Activated B cell treated with CpG ODN at 0.5 μM for 24 hours (primary cell): Measurements from ENCODE around the gene PML. TPM values are rescaled to one million over a fixed set of nuclear protein-coding genes. Genes with fewer than 3 reads are reported as not detected.
"Not testable (repeated sequence)": the region's sequence is repeated elsewhere in the genome, so short reads cannot be mapped to it uniquely, and the experiment has no call there.

Experiments
- ATAC-seq: fragments of 200-7000 bp; cut with Tn5 transposase; one replicate; pipeline ENCODE4 v1.10.0; 2021; ENCODE audit warnings: low read depth, mild to moderate bottlenecking, moderate library complexity
- CTCF ChIA-PET: fragments of 350-600 bp; sonication (Branson Sonifier 250); formaldehyde crosslinking; loops from one replicate; lab custom pipeline; 2021; ENCODE audit warnings: antibody characterized with exemption; lab: Charles Lee
- POLR2A ChIA-PET: fragments of 350-600 bp; sonication (Branson Sonifier 250); formaldehyde crosslinking; loops from one replicate; lab custom pipeline; 2021; ENCODE audit warnings: antibody characterized with exemption; lab: Charles Lee
- DNase-seq: peaks from one replicate; pipeline ENCODE4 v3.0.0; 2022
- H3K27ac Mint-ChIP-seq: one replicate; pipeline ENCODE4 v1.8.0; 2020; ENCODE audit warnings: mixed read lengths
- H3K27me3 Mint-ChIP-seq: one replicate; pipeline ENCODE4 v1.8.0; 2021; ENCODE audit warnings: mixed read lengths
- H3K36me3 Mint-ChIP-seq: one replicate; pipeline ENCODE4 v1.8.0; 2021; ENCODE audit warnings: low read depth, mixed read lengths
- H3K4me1 Mint-ChIP-seq: one replicate; pipeline ENCODE4 v1.8.0; 2021; ENCODE audit warnings: mixed read lengths
- H3K4me3 Mint-ChIP-seq: one replicate; pipeline ENCODE4 v1.8.0; 2020; ENCODE audit warnings: mild to moderate bottlenecking, mixed read lengths
- H3K9me3 Mint-ChIP-seq: one replicate; pipeline ENCODE4 v1.8.0; 2020; ENCODE audit warnings: mixed read lengths
- CTCF ChIP-seq: fragments of 200-600 bp; IDR thresholded peaks from one replicate; pipeline ENCODE4 v1.8.0; 2022; ENCODE audit warnings: antibody characterized with exemption, mild to moderate bottlenecking
- intact Hi-C: fragments of 100-400 bp; cut with micrococcal nuclease; formaldehyde crosslinking; loops from one replicate; pipeline ENCODE4 v1.15.1; 2024
- total RNA-seq: library from RNA; stranded (reverse); gene quantifications from 2 replicates; pipeline ENCODE4 v1.2.3, GENCODE V29; 2022

PML gene
- total RNA-seq, 1 donor from 2014 or later: 62.4 TPM

GRCh38 chr15:73957785-73958184 is 36.7 kb upstream of the PML start:
- Mint-ChIP-seq H3K9me3 (no peaks in the 10 kb centered on the region), H3K4me3 (no peak overlapping the region), H3K36me3 (no peaks in the 10 kb centered on the region), H3K4me1 (peaks cover 11% of the 10 kb centered on the region), H3K27ac (no peak overlapping the region), H3K27me3 (peaks cover 2% of the 10 kb centered on the region)
- TF ChIP-seq CTCF: no peak
- no peak for ATAC-seq
- POLR2A ChIA-PET: no interaction called here
- intact Hi-C loops: no loop called here
- no peak for DNase-seq
- CTCF ChIA-PET: interaction anchor here (0.6 kb wide), 1 partner anchor 8 kb away, joined by 3 read pairs; no protein-coding TSS in a partner anchor

GRCh38 chr15:73959012-73959581 is 35.4 kb upstream of the PML start:
- H3K27ac Mint-ChIP-seq: no peak overlapping the region
- intact Hi-C loops: no loop called here
- no peaks in the 10 kb centered on the region for H3K9me3 Mint-ChIP-seq
- DNase-seq: no peak
- POLR2A ChIA-PET: no interaction called here
- peak; percentile 45 for ATAC-seq
- no peak overlapping the region for H3K4me3 Mint-ChIP-seq
- CTCF ChIA-PET: interaction anchor here (1.0 kb wide), 2 partner anchors 8 to 14 kb away, joined by 3 read pairs; no protein-coding TSS in a partner anchor
- no peaks in the 10 kb centered on the region for H3K36me3 Mint-ChIP-seq
- no peak for TF ChIP-seq CTCF
- H3K4me1 Mint-ChIP-seq: peaks cover 11% of the 10 kb centered on the region
- H3K27me3 Mint-ChIP-seq: peaks cover 7% of the 10 kb centered on the region

GRCh38 chr15:73959801-73960200 is 34.7 kb upstream of the PML start:
- Mint-ChIP-seq H3K27ac (no peak overlapping the region), H3K4me1 (peaks cover 13% of the 10 kb centered on the region), H3K4me3 (no peak overlapping the region), H3K27me3 (peaks cover 7% of the 10 kb centered on the region), H3K9me3 (no peaks in the 10 kb centered on the region), H3K36me3 (no peaks in the 10 kb centered on the region)
- TF ChIP-seq CTCF: no peak
- DNase-seq: no peak
- ChIA-PET POLR2A (no interaction called here), CTCF (interaction anchor here (1.0 kb wide), 2 partner anchors 9 to 13 kb away, joined by 3 read pairs; no protein-coding TSS in a partner anchor)
- ATAC-seq: no peak
- intact Hi-C loops: no loop called here

GRCh38 chr15:73960472-73961070 is 33.9 kb upstream of the PML start:
- ATAC-seq, POLR2A ChIA-PET, H3K36me3 Mint-ChIP-seq, H3K27me3 Mint-ChIP-seq, H3K27ac Mint-ChIP-seq, H3K4me3 Mint-ChIP-seq, DNase-seq, H3K9me3 Mint-ChIP-seq, CTCF ChIA-PET, intact Hi-C loops: not testable (repeated sequence)
- H3K4me1 Mint-ChIP-seq: peaks cover 20% of the 10 kb centered on the region

- intact Hi-C loops: no loop called here
- H3K36me3 Mint-ChIP-seq: no peaks in the 10 kb centered on the region
- ATAC-seq: no peak
- H3K9me3 Mint-ChIP-seq: no peaks in the 10 kb centered on the region
- no peak overlapping the region for H3K27ac Mint-ChIP-seq
- TF ChIP-seq CTCF: no peak
- ChIA-PET POLR2A (no interaction called here), CTCF (interaction anchor here (3.8 kb wide), 1 partner anchor 11 kb away, joined by 18 read pairs; no protein-coding TSS in a partner anchor)
- peaks cover 5% of the 10 kb centered on the region for H3K27me3 Mint-ChIP-seq
- H3K4me1 Mint-ChIP-seq: peaks cover 33% of the 10 kb centered on the region
- H3K4me3 Mint-ChIP-seq: no peak overlapping the region
- DNase-seq: no peak
These were observed 32.1 kb upstream of the PML start for GRCh38 chr15:73962433-73962832.
